Breast epithelium (tissue), 3 donors: Measurements from ENCODE around the gene ZNF586.

ENCODE experiments used
- CTCF ChIP-seq, 3 donors: fragments of 450-650 bp; IDR thresholded peaks; one replicate each; pipeline ENCODE4 v1.5.1; 2016 to 2017; ENCODE audit warnings: antibody characterized with exemption in 3 of 3, mild to moderate bottlenecking in 3 of 3, moderate library complexity in 3 of 3
- POLR2A ChIP-seq: fragments of 450-650 bp; IDR thresholded peaks from one replicate; pipeline ENCODE4 v1.6.1; 2016; ENCODE audit warnings: antibody characterized with exemption, mild to moderate bottlenecking, moderate library complexity

GRCh38 chr19:57803594-57804325 is 34.3 kb downstream of the ZNF586 start:
- TF ChIP-seq CTCF (IDR thresholded peaks at IDR 0.05), result no peak
- TF ChIP-seq POLR2A, result no peak
